Measurements from ENCODE around the gene PDE9A. TPM values are rescaled to one million over a fixed set of nuclear protein-coding genes. Genes with fewer than 3 reads are reported as not detected.

Gene PDE9A
- total and polyA plus RNA-seq, 2 donors (not counting 3 experiments of a cell fraction or from before 2014, with no cell fraction given), result 0.28 to 2.2 TPM

DNA sequence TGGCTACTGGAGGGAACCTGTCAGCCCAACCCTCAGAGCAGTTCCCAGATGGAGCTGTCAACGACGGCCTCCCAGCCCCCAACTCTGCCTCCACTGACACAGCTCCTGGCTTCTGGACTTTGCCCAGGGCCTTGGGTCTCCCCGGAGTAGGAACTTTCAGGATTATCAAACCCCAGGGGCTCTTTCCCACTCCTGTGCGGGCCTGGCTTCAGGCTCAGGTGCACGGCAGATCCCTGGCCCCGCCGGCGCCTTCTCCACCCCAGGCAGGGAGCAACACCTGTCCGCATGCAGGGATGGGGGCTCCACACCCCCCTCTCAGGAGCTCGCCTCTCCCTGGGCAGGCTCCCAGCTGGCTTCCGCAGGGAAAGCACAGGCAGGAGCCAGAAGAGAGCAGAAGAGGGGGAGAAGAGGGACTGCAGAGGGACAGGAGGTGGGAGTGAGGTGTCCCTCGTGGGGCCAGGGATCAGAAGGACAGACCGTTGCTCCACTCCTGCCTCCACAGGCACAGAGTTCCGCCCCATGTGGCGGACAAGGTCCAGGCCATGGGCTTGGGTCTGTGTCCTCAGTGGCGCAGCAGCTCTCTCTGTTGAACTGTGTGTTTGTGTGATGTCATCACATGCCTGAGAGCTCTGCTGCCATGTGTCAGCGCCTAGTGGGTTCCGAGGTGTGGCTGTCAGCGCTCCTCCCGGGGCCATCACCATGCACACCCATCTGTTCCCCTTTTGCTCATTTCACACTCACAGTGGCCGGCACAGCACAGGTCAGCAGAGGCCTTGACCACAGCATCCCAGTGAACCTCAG is 107.7 kb downstream of the PDE9A start:
- FAIRE-seq (no peak), DNase-seq (ENCODE audit: low read depth, low spot score) (no peak)
- no peak overlapping the region for H3K4me3 ChIP-seq (replicated peaks in 1 of 3; ENCODE audit: insufficient read depth in 1 of 3, low read depth in 1 of 3, low read length in 3 of 3)
- POLR2A ChIA-PET, result no interaction called here
- H3K9me1 ChIP-seq (replicated peaks; ENCODE audit: control insufficient read depth, extremely low read depth, insufficient read depth, low read length), result no peaks in the 10 kb centered on the region
- H3K36me3 ChIP-seq (ENCODE audit: control insufficient read depth in 2 of 2, extremely low read depth in 1 of 2, insufficient read depth in 2 of 2, low read length in 2 of 2), result no peaks in the 10 kb centered on the region
- H3K79me2 ChIP-seq (ENCODE audit: control insufficient read depth, insufficient read depth, low read length), result no peaks in the 10 kb centered on the region
- no peaks in the 10 kb centered on the region for H3K27me3 ChIP-seq (ENCODE audit: control insufficient read depth in 2 of 2, insufficient read depth in 2 of 2, low read length in 2 of 2)
- no TSS peak for BruUV-seq (replicated peaks)
- intact Hi-C loops (cut with micrococcal nuclease) (no loop called here), dilution Hi-C loops (cut with MboI; ENCODE audit: extremely low pct_ligation_motif_present, low sequenced_read_pairs) (no loop called here)
- H2AFZ ChIP-seq (ENCODE audit: low read depth, low read length), result no peak overlapping the region
- H3K27ac ChIP-seq (ENCODE audit: insufficient read depth, low read depth, low read length), result no peak overlapping the region
- no peak overlapping the region for H3K4me2 ChIP-seq (ENCODE audit: insufficient read depth, low read length)
- no peak overlapping the region for H3K9ac ChIP-seq (replicated peaks; ENCODE audit: extremely low read depth, insufficient read depth, low read length)
- no peaks in the 10 kb centered on the region for H3K9me3 ChIP-seq (replicated peaks; ENCODE audit: control insufficient read depth, insufficient read depth, low read length)
- H4K20me1 ChIP-seq (replicated peaks; ENCODE audit: control insufficient read depth, extremely low read depth, insufficient read depth, low read length), result no peaks in the 10 kb centered on the region
- no peak for TF ChIP-seq MYC (IDR thresholded peaks at IDR 0.05; ENCODE audit: low read depth, low read length)
- TF ChIP-seq GATA2 (IDR thresholded peaks at IDR 0.05; ENCODE audit: insufficient read depth, insufficient read length, low read depth, low read length), result no peak
- TF ChIP-seq EZH2 (IDR thresholded peaks at IDR 0.05; ENCODE audit: borderline replicate concordance, low read depth, low read length, severe bottlenecking), result no peak
- TF ChIP-seq POLR2AphosphoS5 (IDR thresholded peaks at IDR 0.05; ENCODE audit: insufficient read depth, low read depth, low read length), result no peak
- no peak for TF ChIP-seq FOS (IDR thresholded peaks at IDR 0.05; ENCODE audit: borderline replicate concordance, insufficient read depth, low read length)
- TF ChIP-seq, protein P1, sequence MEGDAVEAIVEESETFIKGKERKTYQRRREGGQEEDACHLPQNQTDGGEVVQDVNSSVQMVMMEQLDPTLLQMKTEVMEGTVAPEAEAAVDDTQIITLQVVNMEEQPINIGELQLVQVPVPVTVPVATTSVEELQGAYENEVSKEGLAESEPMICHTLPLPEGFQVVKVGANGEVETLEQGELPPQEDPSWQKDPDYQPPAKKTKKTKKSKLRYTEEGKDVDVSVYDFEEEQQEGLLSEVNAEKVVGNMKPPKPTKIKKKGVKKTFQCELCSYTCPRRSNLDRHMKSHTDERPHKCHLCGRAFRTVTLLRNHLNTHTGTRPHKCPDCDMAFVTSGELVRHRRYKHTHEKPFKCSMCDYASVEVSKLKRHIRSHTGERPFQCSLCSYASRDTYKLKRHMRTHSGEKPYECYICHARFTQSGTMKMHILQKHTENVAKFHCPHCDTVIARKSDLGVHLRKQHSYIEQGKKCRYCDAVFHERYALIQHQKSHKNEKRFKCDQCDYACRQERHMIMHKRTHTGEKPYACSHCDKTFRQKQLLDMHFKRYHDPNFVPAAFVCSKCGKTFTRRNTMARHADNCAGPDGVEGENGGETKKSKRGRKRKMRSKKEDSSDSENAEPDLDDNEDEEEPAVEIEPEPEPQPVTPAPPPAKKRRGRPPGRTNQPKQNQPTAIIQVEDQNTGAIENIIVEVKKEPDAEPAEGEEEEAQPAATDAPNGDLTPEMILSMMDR (IDR thresholded peaks at IDR 0.05; ENCODE audit: extremely low read depth in 1 of 2, insufficient read depth in 1 of 2, low read depth in 1 of 2, low read length in 2 of 2), result no peak
- H3K4me1 ChIP-seq (ENCODE audit: control insufficient read depth, extremely low read depth, insufficient read depth, low read length), result no peaks in the 10 kb centered on the region
- CTCF ChIA-PET, result no interaction called here
